Memory B cell (primary cell): ENCODE results near the gene DGKG.

Source experiments
- ATAC-seq: fragments of 150-1000 bp; cut with Tn5 transposase; 2 replicates; pipeline ENCODE4 v1.10.0; 2021; ENCODE audit warnings: low read depth, mild to moderate bottlenecking, moderate library complexity
- DNase-seq, 2 donors: peaks; one replicate each; pipeline ENCODE4 v3.0.0; 2022; ENCODE audit warnings: low spot score in 2 of 2
- H3K27ac Mint-ChIP-seq: one replicate; pipeline ENCODE4 v1.8.0; 2022; ENCODE audit warnings: mild to moderate bottlenecking, moderate library complexity, mixed read lengths
- H3K27me3 Mint-ChIP-seq: one replicate; pipeline ENCODE4 v1.8.0; 2022; ENCODE audit warnings: mixed read lengths
- H3K36me3 Mint-ChIP-seq: one replicate; pipeline ENCODE4 v1.8.0; 2022; ENCODE audit warnings: mild to moderate bottlenecking, mixed read lengths
- H3K4me1 Mint-ChIP-seq: one replicate; pipeline ENCODE4 v1.8.0; 2022; ENCODE audit warnings: mixed read lengths
- H3K4me3 Mint-ChIP-seq: one replicate; pipeline ENCODE4 v1.8.0; 2022; ENCODE audit warnings: mild to moderate bottlenecking, moderate library complexity, mixed read lengths
- H3K9me3 Mint-ChIP-seq: one replicate; pipeline ENCODE4 v1.8.0; 2022; ENCODE audit warnings: mixed read lengths

Gene DGKG

DNA sequence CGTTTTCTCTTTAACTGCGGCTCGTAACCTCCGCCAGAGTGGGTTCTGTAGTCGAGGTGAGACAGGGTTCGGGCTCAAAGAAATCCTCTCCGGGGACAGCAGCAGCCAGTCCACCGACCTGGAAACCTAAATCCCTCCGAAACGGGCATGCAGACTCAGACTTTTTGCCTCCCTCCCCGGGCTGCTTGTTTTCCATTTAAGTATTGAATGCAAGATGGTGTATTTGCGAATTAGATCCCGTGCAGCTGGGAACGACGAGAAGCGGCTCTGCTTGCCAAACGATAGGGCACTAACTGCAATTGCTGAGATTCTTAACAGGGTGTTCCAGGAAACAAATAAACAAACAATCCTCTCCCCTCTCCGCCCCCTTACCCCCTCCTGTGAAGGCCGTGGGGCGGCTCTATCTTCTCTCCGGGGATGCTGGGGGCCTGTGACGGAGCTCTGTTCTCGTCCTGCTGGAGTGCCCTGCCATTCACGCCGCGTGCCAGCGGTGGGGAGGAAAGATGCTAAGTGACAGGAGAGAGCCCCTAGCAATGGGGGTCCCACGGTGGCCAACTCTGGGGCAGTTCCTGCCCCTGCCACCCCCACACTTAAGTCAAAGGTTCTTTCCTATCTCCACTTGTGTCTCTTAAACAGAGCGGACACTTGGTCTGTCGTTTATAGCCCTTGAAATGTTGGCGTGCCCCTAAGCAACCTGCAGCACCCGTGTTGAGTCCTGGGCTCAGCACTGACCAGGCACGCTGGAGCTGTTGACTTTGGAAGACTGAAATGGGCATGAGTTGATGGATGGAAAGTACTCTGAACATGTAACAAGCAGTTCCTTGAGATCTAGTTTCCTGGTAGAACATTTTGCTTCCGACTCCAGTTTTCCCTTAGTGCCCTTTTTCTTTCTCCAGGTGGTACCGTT lies 251.9 kb downstream of the DGKG start:
- no peak for ATAC-seq

DNA sequence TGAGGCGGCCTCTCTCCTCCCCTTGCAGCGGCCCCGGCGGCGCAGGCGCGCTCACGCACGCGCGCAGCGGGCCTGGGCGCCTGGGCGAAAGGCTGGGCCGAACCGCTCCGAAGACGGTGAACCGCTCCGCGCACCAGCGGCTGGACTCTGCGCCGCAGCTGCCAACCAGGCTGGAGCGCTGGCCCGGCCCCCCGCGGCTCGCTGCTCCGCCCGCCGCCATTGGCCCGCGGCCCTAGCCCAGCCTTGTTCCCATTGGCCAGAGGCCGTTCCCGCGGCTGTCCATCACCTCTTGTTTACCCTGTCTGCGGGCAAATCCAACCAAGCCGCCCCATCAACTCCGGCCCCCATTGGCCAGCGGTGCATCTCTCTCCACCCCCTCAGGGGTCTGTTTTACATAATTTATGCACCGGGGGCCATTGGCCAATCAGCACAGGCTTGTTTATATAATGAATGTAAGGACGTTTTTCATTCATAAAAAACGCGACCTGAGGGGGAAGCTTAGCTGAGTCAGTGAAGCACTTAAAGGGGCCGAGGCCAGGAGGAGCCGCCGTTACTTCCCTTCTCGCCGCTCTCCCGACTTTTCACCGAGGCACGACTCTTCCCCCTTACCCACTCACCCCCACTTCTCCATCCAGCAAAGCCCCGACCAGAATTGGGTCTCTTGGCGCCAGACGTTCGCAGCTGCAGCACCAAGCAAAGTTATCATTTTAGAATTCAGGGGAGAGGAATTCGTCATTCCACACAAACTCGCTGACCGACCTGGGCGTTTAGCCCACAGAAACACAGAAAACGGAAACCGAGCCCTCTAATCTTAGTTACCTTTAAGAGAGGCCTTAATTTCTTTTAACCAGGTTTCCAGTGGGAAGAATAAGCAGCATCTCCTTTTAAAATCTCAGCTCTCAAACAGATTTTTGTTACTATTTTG lies 252.8 kb downstream of the DGKG start, which contains the start of gene ETV5:
Gene ETV5, minus strand, starts transcription at position 149 of the 925 bp plus-strand sequence. CDS start 3,221 bp downstream, outside the sequence.
- Mint-ChIP-seq H3K4me1 (peaks cover 30% of the 10 kb centered on the region), H3K4me3 (peak within 1 kb of the TSS; percentile 94), H3K27me3 (peaks cover 14% of the 10 kb centered on the region), H3K36me3 (no peaks in the 10 kb centered on the region), H3K9me3 (no peaks in the 10 kb centered on the region), H3K27ac (peak within 1 kb of the TSS; percentile 54)
- ATAC-seq, result peak; percentile 88
- peak; percentile 82 to 89 for DNase-seq

More for the DNA sequence above, 251.9 kb downstream of the DGKG start:
- H3K9me3 Mint-ChIP-seq, result no peaks in the 10 kb centered on the region
- no peak overlapping the region for H3K27ac Mint-ChIP-seq
- peaks cover 30% of the 10 kb centered on the region for H3K4me1 Mint-ChIP-seq
- no peaks in the 10 kb centered on the region for H3K36me3 Mint-ChIP-seq
- peaks cover 16% of the 10 kb centered on the region for H3K27me3 Mint-ChIP-seq
- no peak for DNase-seq
- H3K4me3 Mint-ChIP-seq, result peak overlapping the region; percentile 94

DNA sequence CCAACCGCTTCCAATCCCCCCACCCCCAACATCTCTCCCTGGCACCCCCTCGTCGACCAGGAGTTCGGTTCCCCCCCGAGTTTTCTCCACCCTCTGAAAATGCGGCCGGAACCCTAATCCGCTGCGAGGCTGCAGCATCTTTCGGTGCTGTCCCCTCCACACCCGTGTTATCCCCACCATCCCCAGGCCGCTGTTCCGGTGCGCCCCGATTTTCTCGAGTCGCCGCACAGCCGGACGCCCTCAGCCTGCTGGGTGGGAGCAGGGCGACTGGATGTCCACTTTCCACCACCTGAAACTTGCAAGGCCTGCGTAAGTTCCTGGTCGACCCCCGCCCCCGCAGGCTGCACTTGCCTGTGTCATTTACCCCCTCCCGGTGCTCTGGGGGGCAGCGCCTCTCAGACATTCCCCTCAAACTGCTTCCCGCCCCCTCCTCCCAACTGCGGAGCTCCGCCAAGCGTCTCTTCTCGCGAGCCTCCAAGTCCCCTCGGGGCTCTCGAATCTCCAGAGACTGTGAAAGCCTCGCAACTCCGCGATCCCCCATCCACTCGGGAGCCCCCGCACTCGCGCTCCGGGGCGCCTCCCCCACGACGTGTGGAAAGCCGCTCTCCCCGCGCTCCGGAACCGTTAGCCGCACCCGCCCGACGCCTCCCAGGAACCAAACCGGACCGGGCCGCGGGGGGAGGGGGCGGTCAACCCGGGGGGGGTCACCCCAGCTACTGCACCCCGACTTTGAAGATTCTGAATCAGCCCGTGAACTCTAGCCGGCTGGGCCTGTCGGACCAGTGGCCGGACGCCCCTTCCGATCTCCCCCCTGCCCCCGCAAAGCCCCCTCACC lies 253.7 kb downstream of the DGKG start:
- DNase-seq (peak in 1 of 2 donors; percentile 37), ATAC-seq (no peak)
- peaks cover 30% of the 10 kb centered on the region for H3K4me1 Mint-ChIP-seq
- H3K36me3 Mint-ChIP-seq, result no peaks in the 10 kb centered on the region
- H3K9me3 Mint-ChIP-seq, result no peaks in the 10 kb centered on the region
- H3K27ac Mint-ChIP-seq, result peak overlapping the region; percentile 54
- H3K4me3 Mint-ChIP-seq, result peak overlapping the region; percentile 94
- H3K27me3 Mint-ChIP-seq, result peaks cover 14% of the 10 kb centered on the region

DNA sequence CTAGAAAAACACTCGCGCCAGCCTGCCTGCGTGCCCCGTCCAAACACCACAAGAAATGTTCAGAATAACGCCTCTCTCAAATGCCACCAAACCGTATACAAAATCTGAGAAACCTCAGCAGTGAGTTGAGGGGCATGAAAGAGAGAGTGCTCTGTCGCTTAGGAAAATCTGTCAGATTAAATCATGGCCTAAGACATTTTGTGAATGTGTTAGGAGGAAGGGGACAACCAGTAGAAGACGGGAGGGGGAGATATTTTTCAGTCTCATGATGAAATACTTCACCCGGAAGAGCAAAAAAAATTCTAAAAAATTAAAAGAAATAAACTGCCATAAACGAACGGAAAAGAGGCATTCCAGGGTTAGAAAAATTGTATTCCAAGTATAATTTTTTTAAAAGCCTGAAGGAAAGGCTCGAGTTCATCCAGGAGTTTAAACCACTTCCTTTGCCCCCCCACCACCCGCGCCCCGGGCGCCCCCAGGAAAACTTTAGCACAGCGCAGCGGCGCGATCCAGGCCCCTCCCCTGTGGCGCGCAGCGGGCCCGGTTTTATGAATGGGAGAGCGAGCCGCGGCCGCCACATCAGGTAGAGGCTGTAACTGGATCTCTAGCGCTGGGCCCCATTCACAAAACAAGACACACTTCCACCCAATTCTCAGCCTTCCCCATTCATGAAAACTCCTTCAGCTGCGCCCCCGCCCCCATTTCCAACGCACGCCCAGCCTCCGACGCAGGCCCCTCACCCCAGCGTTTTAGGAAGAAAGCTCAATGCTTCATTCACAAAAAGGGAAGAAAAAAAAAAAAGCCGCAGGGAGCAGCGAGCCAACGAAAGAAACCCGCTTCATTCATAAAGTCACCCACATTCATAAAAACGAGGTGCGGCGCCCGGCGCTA lies 254.6 kb downstream of the DGKG start:
- Mint-ChIP-seq H3K4me3 (peak overlapping the region; percentile 94), H3K27me3 (peaks cover 14% of the 10 kb centered on the region), H3K4me1 (peaks cover 30% of the 10 kb centered on the region), H3K36me3 (no peaks in the 10 kb centered on the region), H3K27ac (peak overlapping the region; percentile 21), H3K9me3 (no peaks in the 10 kb centered on the region)
- DNase-seq, result peak in 1 of 2 donors; percentile 34
- peak; percentile 14 for ATAC-seq

DNA sequence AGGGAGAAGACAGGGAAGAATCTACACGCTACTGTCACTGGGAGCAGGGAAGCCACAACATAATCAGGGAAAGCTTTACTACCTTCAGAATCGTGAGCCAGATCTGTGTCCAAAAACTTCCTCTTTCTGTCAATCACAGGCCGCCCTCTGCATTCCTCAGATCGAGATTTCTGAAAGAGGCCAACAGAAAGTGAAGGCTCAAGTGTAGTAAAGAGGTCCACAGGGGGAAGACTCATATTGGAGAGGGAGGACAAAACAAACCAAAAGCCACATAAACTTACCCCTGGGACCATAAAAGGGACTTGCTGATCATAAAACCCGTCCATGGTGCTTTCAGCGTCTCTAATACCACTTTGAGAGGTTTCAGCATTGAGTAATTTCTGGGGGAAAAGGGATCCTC lies 256.5 kb downstream of the DGKG start:
- Mint-ChIP-seq H3K27ac (peak overlapping the region; percentile 16), H3K9me3 (no peaks in the 10 kb centered on the region), H3K36me3 (no peaks in the 10 kb centered on the region), H3K4me3 (no peak overlapping the region), H3K4me1 (peaks cover 23% of the 10 kb centered on the region), H3K27me3 (peaks cover 4% of the 10 kb centered on the region)
- ATAC-seq (no peak), DNase-seq (no peak)

DNA sequence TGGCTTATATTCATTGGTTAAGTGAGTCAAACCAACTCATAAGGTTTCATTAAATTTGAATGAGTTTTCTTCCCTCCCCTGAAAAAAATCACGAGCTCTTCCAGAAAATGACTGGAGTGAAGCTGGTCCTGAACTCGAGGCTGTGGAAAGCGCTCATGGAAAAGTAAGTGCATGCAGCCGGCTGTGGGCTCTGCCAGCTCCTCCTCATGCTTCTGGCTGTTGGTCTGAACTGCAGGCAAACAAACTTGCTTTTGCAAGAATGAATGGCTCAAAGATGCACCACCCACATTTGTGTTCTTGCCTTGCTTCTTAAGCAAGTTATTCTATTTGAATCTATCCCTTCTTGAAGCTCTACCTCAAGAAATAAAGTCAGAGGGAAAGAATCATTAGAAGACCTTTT lies 259.3 kb downstream of the DGKG start:
- peaks cover 3% of the 10 kb centered on the region for H3K4me1 Mint-ChIP-seq

DNA sequence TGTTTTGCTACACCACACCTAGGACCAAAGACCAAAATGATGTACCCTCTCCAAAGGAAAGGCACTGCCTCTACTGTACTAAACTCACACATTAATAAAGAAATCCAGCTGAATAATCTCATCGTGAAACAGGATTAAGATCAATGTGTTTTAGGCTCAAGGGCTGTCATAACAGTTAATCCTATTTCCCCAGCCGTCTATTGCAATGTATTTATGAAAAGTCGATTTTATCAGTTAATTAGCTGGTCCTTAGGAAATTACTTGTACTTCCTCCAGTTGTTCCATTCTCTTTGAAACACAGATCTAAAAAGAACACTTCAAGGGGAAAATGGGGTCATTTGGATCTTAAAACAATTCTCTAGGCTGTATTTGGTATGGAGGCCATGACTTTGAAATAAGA lies 261.6 kb downstream of the DGKG start:
- Mint-ChIP-seq H3K4me3 (no peak overlapping the region), H3K27ac (no peak overlapping the region), H3K4me1 (no peaks in the 10 kb centered on the region), H3K36me3 (no peaks in the 10 kb centered on the region), H3K9me3 (no peaks in the 10 kb centered on the region), H3K27me3 (peaks cover 6% of the 10 kb centered on the region)
- no peak for ATAC-seq
- DNase-seq, result no peak

More for the DNA sequence above, 259.3 kb downstream of the DGKG start:
- no peak overlapping the region for H3K27ac Mint-ChIP-seq
- ATAC-seq (no peak), DNase-seq (no peak)
- H3K4me3 Mint-ChIP-seq, result no peak overlapping the region
- H3K36me3 Mint-ChIP-seq, result no peaks in the 10 kb centered on the region
- H3K27me3 Mint-ChIP-seq, result no peaks in the 10 kb centered on the region
- H3K9me3 Mint-ChIP-seq, result no peaks in the 10 kb centered on the region

DNA sequence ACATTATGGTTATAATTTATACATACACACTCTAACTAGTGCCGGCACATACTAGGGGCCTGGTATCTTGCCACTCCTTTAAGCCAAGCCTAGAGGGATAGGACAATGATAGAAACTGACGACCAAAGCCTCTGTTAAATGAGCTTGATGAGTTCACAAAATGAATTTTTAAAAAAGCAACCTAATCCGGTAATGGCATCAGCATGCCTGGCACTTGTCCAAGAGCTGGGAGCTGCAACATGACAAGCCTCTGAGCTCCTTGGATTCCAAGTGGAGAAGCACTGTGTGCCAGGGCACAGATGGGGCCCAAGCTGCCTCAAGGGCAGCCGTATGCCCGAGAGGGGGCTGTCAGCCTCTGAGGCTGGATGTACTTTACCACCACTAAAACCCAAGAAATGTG lies 262.9 kb downstream of the DGKG start:
- Mint-ChIP-seq H3K27me3 (peaks cover 6% of the 10 kb centered on the region), H3K4me1 (no peaks in the 10 kb centered on the region), H3K27ac (no peak overlapping the region), H3K9me3 (no peaks in the 10 kb centered on the region), H3K36me3 (no peaks in the 10 kb centered on the region), H3K4me3 (no peak overlapping the region)
- DNase-seq (no peak), ATAC-seq (no peak)

DNA sequence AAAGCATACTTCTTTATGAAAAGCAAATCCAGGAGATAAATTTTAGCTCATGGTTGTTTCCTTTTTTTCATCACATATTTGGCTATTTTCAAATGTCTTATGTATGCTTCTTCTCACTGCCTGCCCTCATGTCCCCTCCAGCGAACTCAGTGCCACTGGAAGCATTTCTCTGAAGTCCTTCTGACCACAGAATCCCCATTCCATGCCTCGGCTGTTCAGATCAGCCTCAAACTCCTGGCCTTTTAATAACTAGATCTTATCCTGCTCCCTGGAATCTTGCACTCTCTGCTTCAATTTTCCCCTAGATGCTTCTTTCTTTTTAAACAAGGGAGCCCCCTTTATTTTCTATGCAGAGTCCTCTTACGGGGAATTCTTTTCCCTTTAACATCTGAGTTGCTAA lies 263.3 kb downstream of the DGKG start:
- DNase-seq, result no peak
- no peaks in the 10 kb centered on the region for H3K9me3 Mint-ChIP-seq
- H3K4me3 Mint-ChIP-seq, result no peak overlapping the region
- peaks cover 6% of the 10 kb centered on the region for H3K27me3 Mint-ChIP-seq
- no peak overlapping the region for H3K27ac Mint-ChIP-seq
- no peak for ATAC-seq
- H3K36me3 Mint-ChIP-seq, result no peaks in the 10 kb centered on the region
- H3K4me1 Mint-ChIP-seq, result no peaks in the 10 kb centered on the region

DNA sequence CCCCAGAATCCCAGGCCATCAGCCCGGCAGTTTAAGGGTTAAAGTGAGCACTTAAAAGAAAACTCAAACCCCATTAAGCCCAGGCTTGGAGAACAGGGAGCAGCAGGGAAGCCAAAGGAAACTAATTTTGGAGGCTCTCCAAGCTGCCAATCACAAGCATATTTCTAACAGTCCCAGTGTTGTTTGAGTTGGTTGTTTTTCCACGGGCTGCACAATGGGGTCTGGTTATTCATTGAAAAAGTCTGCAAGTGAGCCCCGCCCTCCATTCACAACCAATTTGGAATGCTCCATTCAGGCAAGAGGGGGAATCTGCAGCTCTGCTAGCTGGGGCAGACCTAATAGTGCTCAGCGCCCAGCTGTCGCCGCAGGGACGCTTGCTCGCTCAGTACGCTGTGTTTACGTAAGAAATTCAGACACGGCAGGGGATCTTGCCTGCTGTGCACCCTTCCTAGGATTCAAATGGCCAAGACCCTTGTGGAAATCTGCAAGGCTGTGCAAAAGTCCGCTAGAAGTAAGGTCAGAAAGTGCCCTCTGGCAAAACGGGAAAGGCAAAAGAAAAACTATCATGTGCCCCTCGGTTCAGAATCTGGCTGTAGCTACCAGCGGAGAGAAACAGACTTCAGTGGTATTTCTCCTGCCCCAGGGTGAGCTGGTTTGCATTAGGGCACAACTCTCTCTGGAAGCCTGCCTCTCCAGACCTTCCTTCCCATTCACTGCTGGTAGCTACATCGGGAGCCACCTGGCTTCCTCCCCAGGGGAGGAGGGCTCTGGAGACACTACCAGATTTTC lies 264.2 kb downstream of the DGKG start:
- Mint-ChIP-seq H3K4me3 (no peak overlapping the region), H3K4me1 (no peaks in the 10 kb centered on the region), H3K27me3 (peaks cover 6% of the 10 kb centered on the region), H3K27ac (no peak overlapping the region), H3K36me3 (no peaks in the 10 kb centered on the region), H3K9me3 (no peaks in the 10 kb centered on the region)
- ATAC-seq (no peak), DNase-seq (no peak)

DNA sequence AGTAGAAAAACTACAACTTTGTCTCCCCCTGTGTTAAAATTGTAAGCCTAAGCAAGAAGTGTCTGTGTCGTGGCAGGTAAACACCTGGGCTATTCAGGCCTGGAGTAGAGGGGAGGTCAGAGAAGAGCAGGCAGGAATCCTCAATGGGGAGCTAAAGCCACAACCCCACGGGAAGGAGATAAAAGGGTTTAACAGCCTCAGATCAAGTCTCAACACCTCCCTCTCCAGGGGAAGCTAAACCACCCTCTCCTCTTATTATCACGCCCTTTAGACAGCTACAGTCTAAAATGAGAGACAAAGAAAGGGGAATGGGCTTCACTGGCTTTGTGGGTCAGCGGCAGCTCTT lies 264.7 kb downstream of the DGKG start:
- H3K36me3 Mint-ChIP-seq, result no peaks in the 10 kb centered on the region
- H3K4me3 Mint-ChIP-seq, result no peak overlapping the region
- H3K27me3 Mint-ChIP-seq, result peaks cover 6% of the 10 kb centered on the region
- H3K27ac Mint-ChIP-seq, result no peak overlapping the region
- no peak for ATAC-seq
- H3K9me3 Mint-ChIP-seq, result no peaks in the 10 kb centered on the region
- no peaks in the 10 kb centered on the region for H3K4me1 Mint-ChIP-seq
- DNase-seq, result no peak
